ENCODE data around the gene PNPLA6. TPM values are rescaled to one million over a fixed set of nuclear protein-coding genes. Genes with fewer than 3 reads are reported as not detected.

Gene PNPLA6
- total and polyA plus RNA-seq, 2 experiments from 2014 or later: 65.0 to 86.6 TPM

DNA sequence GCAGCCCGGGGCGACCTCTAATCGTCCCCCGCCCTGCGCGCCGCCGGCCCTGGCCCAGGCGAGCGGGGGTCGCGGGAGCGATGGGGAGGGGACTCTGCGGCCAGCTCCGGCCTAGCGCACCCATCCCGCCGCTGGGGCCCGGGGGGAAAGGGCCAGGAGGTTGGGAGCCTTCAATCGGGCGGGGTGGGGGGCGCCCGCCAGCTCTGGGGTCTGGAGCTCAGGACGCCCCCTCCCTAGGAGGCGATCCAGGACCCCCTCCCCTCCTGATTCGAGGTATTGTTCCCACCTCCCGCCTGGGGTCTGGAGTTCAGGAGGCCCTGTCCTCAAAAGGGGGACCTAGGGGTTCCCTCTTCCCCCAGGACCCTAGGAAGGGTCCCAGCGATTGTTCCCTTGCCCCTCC lies 19.2 kb upstream of the PNPLA6 start:
- Histone ChIP-seq H3K4me3 (peak overlapping the region; percentile 80), H3K9ac (peak overlapping the region; percentile 95), H2AFZ (peak overlapping the region; percentile 64; the same call in 1 of the 2 replicates), H3K27ac (no peak overlapping the region), H3K36me3 (ENCODE audit: low read depth) (no peaks in the 10 kb centered on the region), H3K27me3 (replicated peaks; ENCODE audit: insufficient read depth) (no peaks in the 10 kb centered on the region), H4K20me1 (ENCODE audit: insufficient read depth) (no peaks in the 10 kb centered on the region), H3K4me1 (ENCODE audit: insufficient read depth) (peaks cover 6% of the 10 kb centered on the region), H3K9me2 (ENCODE audit: insufficient read depth) (no peaks in the 10 kb centered on the region), H3K79me2 (ENCODE audit: insufficient read depth) (peaks cover 8% of the 10 kb centered on the region; the same call in 1 of the 2 replicates), H3F3A (ENCODE audit: insufficient read depth) (no peaks in the 10 kb centered on the region; the same call in 1 of the 2 replicates), H3K4me2 (ENCODE audit: unreplicated experiment) (peak overlapping the region; percentile 80), H3K9me3 (ENCODE audit: low read depth) (no peaks in the 10 kb centered on the region)
- peak; percentile 34 for DNase-seq
- WGBS, 2 experiments (ENCODE audit: low coverage in 1 of 2, low lambda C conversion rate in 2 of 2, missing lambda C conversion rate in 2 of 2): 0 to 3% methylated on average over 4 to 19 of the region's 28 CpGs
- in situ Hi-C loops (cut with MboI): no loop called here
- TF ChIP-seq EZH2phosphoT487 (IDR thresholded peaks at IDR 0.05; ENCODE audit: insufficient read depth, low read depth): no peak
- TF ChIP-seq EZH2 (IDR thresholded peaks at IDR 0.05; ENCODE audit: insufficient read depth, poor library complexity, severe bottlenecking): no peak

- TF ChIP-seq EZH2phosphoT487 (IDR thresholded peaks at IDR 0.05; ENCODE audit: insufficient read depth, low read depth) (no peak), EZH2 (IDR thresholded peaks at IDR 0.05; ENCODE audit: insufficient read depth, poor library complexity, severe bottlenecking) (no peak)
- Histone ChIP-seq H3K27ac (no peak overlapping the region), H3K9me3 (ENCODE audit: low read depth) (no peaks in the 10 kb centered on the region), H3K9me2 (ENCODE audit: insufficient read depth) (no peaks in the 10 kb centered on the region), H3K4me1 (ENCODE audit: insufficient read depth) (peaks cover 6% of the 10 kb centered on the region), H3K27me3 (replicated peaks; ENCODE audit: insufficient read depth) (no peaks in the 10 kb centered on the region), H3K4me2 (ENCODE audit: unreplicated experiment) (peak overlapping the region; percentile 80), H2AFZ (peak overlapping the region; percentile 64; the same call in 1 of the 2 replicates), H3K9ac (peak overlapping the region; percentile 95), H3K4me3 (peak overlapping the region; percentile 80), H3K36me3 (ENCODE audit: low read depth) (no peaks in the 10 kb centered on the region), H3F3A (ENCODE audit: insufficient read depth) (no peaks in the 10 kb centered on the region; the same call in 1 of the 2 replicates), H3K79me2 (ENCODE audit: insufficient read depth) (peaks cover 8% of the 10 kb centered on the region; the same call in 1 of the 2 replicates), H4K20me1 (ENCODE audit: insufficient read depth) (no peaks in the 10 kb centered on the region)
- WGBS, 2 experiments (ENCODE audit: low coverage in 1 of 2, low lambda C conversion rate in 2 of 2, missing lambda C conversion rate in 2 of 2): 6 to 16% methylated on average over 4 of the region's 4 CpGs
- in situ Hi-C loops (cut with MboI): no loop called here
- DNase-seq: peak; percentile 27
Measured at GRCh38 chr19:7516878-7517277, 18.6 kb upstream of the PNPLA6 start.

GRCh38 chr19:7519361-7520130 lies 16.0 kb upstream of the PNPLA6 start:
- WGBS, 2 experiments (ENCODE audit: low coverage in 1 of 2, low lambda C conversion rate in 2 of 2, missing lambda C conversion rate in 2 of 2): 97% methylated on average over 41 to 70 of the region's 74 CpGs
- H3K9ac ChIP-seq: no peak overlapping the region

GRCh38 chr19:7520131-7521051 lies 15.1 kb upstream of the PNPLA6 start:
- Histone ChIP-seq H4K20me1 (ENCODE audit: insufficient read depth) (no peaks in the 10 kb centered on the region), H3K27ac (no peak overlapping the region), H3K36me3 (ENCODE audit: low read depth) (no peaks in the 10 kb centered on the region), H3K9ac (no peak overlapping the region), H2AFZ (no peak overlapping the region), H3K4me1 (ENCODE audit: insufficient read depth) (peaks cover 12% of the 10 kb centered on the region), H3F3A (ENCODE audit: insufficient read depth) (no peaks in the 10 kb centered on the region; the same call in 1 of the 2 replicates), H3K79me2 (ENCODE audit: insufficient read depth) (peaks cover 29% of the 10 kb centered on the region), H3K9me2 (ENCODE audit: insufficient read depth) (no peaks in the 10 kb centered on the region), H3K4me3 (no peak overlapping the region), H3K27me3 (replicated peaks; ENCODE audit: insufficient read depth) (no peaks in the 10 kb centered on the region), H3K9me3 (ENCODE audit: low read depth) (no peaks in the 10 kb centered on the region), H3K4me2 (ENCODE audit: unreplicated experiment) (no peak overlapping the region)
- no peak for DNase-seq
- TF ChIP-seq EZH2phosphoT487 (IDR thresholded peaks at IDR 0.05; ENCODE audit: insufficient read depth, low read depth) (no peak), EZH2 (IDR thresholded peaks at IDR 0.05; ENCODE audit: insufficient read depth, poor library complexity, severe bottlenecking) (no peak)
- 79 to 89% methylated on average over 40 to 51 of the region's 51 CpGs for WGBS, 2 experiments (ENCODE audit: low coverage in 1 of 2, low lambda C conversion rate in 2 of 2, missing lambda C conversion rate in 2 of 2)
- in situ Hi-C loops (cut with MboI): no loop called here

More at GRCh38 chr19:7519361-7520130, 16.0 kb upstream of the PNPLA6 start:
- Histone ChIP-seq H4K20me1 (ENCODE audit: insufficient read depth) (no peaks in the 10 kb centered on the region), H3K4me3 (no peak overlapping the region), H3F3A (ENCODE audit: insufficient read depth) (no peaks in the 10 kb centered on the region; the same call in 1 of the 2 replicates), H3K4me2 (ENCODE audit: unreplicated experiment) (no peak overlapping the region), H2AFZ (no peak overlapping the region), H3K27me3 (replicated peaks; ENCODE audit: insufficient read depth) (no peaks in the 10 kb centered on the region), H3K4me1 (ENCODE audit: insufficient read depth) (peaks cover 14% of the 10 kb centered on the region), H3K36me3 (ENCODE audit: low read depth) (no peaks in the 10 kb centered on the region), H3K9me2 (ENCODE audit: insufficient read depth) (no peaks in the 10 kb centered on the region), H3K27ac (no peak overlapping the region), H3K9me3 (ENCODE audit: low read depth) (no peaks in the 10 kb centered on the region), H3K79me2 (ENCODE audit: insufficient read depth) (peaks cover 27% of the 10 kb centered on the region)
- in situ Hi-C loops (cut with MboI): no loop called here
- no peak for DNase-seq
- TF ChIP-seq EZH2 (IDR thresholded peaks at IDR 0.05; ENCODE audit: insufficient read depth, poor library complexity, severe bottlenecking) (no peak), EZH2phosphoT487 (IDR thresholded peaks at IDR 0.05; ENCODE audit: insufficient read depth, low read depth) (no peak)

Data from GM23248 (cell line).